ENCODE measurements around the gene DNAJC3.

Gene DNAJC3

GRCh38 chr13:95842898-95843297 lies 166.0 kb downstream of the DNAJC3 start:
- no peak for DNase-seq (ENCODE audit: low read depth)
